Endothelial cell (in vitro differentiated cells): ENCODE measurements around the gene POLA1. TPM values are rescaled to one million over a fixed set of nuclear protein-coding genes. Genes with fewer than 3 reads are reported as not detected.

ENCODE experiments used
- DNase-seq: peaks from one replicate; pipeline ENCODE4 v3.0.0; 2021; ENCODE audit warnings: low spot score
- H3K27ac Mint-ChIP-seq: one replicate; pipeline ENCODE4 v1.8.0; 2021; ENCODE audit warnings: mixed read lengths, inconsistent platforms; ENCODE audit not compliant: unreplicated experiment
- H3K27me3 Mint-ChIP-seq: one replicate; pipeline ENCODE4 v1.8.0; 2021; ENCODE audit warnings: mild to moderate bottlenecking, moderate library complexity, mixed read lengths, inconsistent platforms; ENCODE audit not compliant: unreplicated experiment
- H3K36me3 Mint-ChIP-seq: one replicate; pipeline ENCODE4 v1.8.0; 2021; ENCODE audit warnings: mild to moderate bottlenecking, low read depth, mixed read lengths, inconsistent platforms; ENCODE audit not compliant: unreplicated experiment
- H3K4me1 Mint-ChIP-seq: one replicate; pipeline ENCODE4 v1.8.0; 2021; ENCODE audit warnings: mild to moderate bottlenecking, mixed read lengths, inconsistent platforms; ENCODE audit not compliant: unreplicated experiment
- H3K4me3 Mint-ChIP-seq: one replicate; pipeline ENCODE4 v1.8.0; 2021; ENCODE audit warnings: mild to moderate bottlenecking, mixed read lengths, inconsistent platforms; ENCODE audit not compliant: unreplicated experiment
- H3K9me3 Mint-ChIP-seq: one replicate; pipeline ENCODE4 v1.8.0; 2021; ENCODE audit warnings: mixed read lengths, inconsistent platforms; ENCODE audit not compliant: unreplicated experiment
- CTCF ChIP-seq: fragments of 200-600 bp; sonication (generic); IDR thresholded peaks from one replicate; pipeline ENCODE4 v1.5.0; 2021; ENCODE audit warnings: antibody characterized with exemption; ENCODE audit not compliant: unreplicated experiment
- total RNA-seq: library from RNA; stranded (reverse); fragmentation: NEBNext Ultra II Directional; extraction: Animal tissue kit (Norgen Biotek cat#: 25700); gene quantifications from one replicate; pipeline ENCODE4 v1.2.1, GENCODE V29; 2021; ENCODE audit not compliant: unreplicated experiment

Gene POLA1
- total RNA-seq, 1 donor from 2014 or later, result 12.9 TPM

GRCh38 chrX:24918715-24919114 is 225.0 kb downstream of the POLA1 start:
- Mint-ChIP-seq H3K4me3 (no peak overlapping the region), H3K27me3 (no peaks in the 10 kb centered on the region), H3K4me1 (no peaks in the 10 kb centered on the region), H3K27ac (no peak overlapping the region), H3K36me3 (no peaks in the 10 kb centered on the region), H3K9me3 (no peaks in the 10 kb centered on the region)
- DNase-seq, result no peak
- TF ChIP-seq CTCF, result no peak

- no peak for DNase-seq
- H3K27me3 Mint-ChIP-seq, result no peaks in the 10 kb centered on the region
- H3K4me1 Mint-ChIP-seq, result peaks cover 2% of the 10 kb centered on the region
- H3K36me3 Mint-ChIP-seq, result no peaks in the 10 kb centered on the region
- H3K27ac Mint-ChIP-seq, result no peak overlapping the region
- TF ChIP-seq CTCF, result no peak
- H3K4me3 Mint-ChIP-seq, result no peak overlapping the region
- no peaks in the 10 kb centered on the region for H3K9me3 Mint-ChIP-seq
These were observed 227.1 kb downstream of the POLA1 start for GRCh38 chrX:24920769-24921168.

- no peaks in the 10 kb centered on the region for H3K36me3 Mint-ChIP-seq
- H3K4me3 Mint-ChIP-seq, result no peak overlapping the region
- H3K27me3 Mint-ChIP-seq, result no peaks in the 10 kb centered on the region
- H3K4me1 Mint-ChIP-seq, result peaks cover 2% of the 10 kb centered on the region
- no peak for DNase-seq
- no peak overlapping the region for H3K27ac Mint-ChIP-seq
- no peak for TF ChIP-seq CTCF
- H3K9me3 Mint-ChIP-seq, result no peaks in the 10 kb centered on the region
These were observed 231.7 kb downstream of the POLA1 start for GRCh38 chrX:24925430-24925829.

- no peaks in the 10 kb centered on the region for H3K27me3 Mint-ChIP-seq
- no peaks in the 10 kb centered on the region for H3K9me3 Mint-ChIP-seq
- H3K27ac Mint-ChIP-seq, result no peak overlapping the region
- H3K4me3 Mint-ChIP-seq, result no peak overlapping the region
- DNase-seq, result no peak
- H3K36me3 Mint-ChIP-seq, result no peaks in the 10 kb centered on the region
- H3K4me1 Mint-ChIP-seq, result peaks cover 2% of the 10 kb centered on the region
- TF ChIP-seq CTCF, result no peak
These were observed 233.7 kb downstream of the POLA1 start for GRCh38 chrX:24927372-24927771.

- TF ChIP-seq CTCF, result no peak
- Mint-ChIP-seq H3K27me3 (no peaks in the 10 kb centered on the region), H3K9me3 (no peaks in the 10 kb centered on the region), H3K4me3 (no peak overlapping the region), H3K27ac (no peak overlapping the region), H3K36me3 (no peaks in the 10 kb centered on the region), H3K4me1 (peaks cover 2% of the 10 kb centered on the region)
- DNase-seq, result no peak
These were observed 234.4 kb downstream of the POLA1 start for GRCh38 chrX:24928114-24928513.
